NCI-H1092 treated with DMSO at 0.1 percent for 48 hours (cell line): ENCODE data around the gene LENG9.

ENCODE experiments used
- DNase-seq: peaks from one replicate; lab custom pipeline; 2025; lab: John Stamatoyannopoulos, UW

The LENG9 gene

DNA sequence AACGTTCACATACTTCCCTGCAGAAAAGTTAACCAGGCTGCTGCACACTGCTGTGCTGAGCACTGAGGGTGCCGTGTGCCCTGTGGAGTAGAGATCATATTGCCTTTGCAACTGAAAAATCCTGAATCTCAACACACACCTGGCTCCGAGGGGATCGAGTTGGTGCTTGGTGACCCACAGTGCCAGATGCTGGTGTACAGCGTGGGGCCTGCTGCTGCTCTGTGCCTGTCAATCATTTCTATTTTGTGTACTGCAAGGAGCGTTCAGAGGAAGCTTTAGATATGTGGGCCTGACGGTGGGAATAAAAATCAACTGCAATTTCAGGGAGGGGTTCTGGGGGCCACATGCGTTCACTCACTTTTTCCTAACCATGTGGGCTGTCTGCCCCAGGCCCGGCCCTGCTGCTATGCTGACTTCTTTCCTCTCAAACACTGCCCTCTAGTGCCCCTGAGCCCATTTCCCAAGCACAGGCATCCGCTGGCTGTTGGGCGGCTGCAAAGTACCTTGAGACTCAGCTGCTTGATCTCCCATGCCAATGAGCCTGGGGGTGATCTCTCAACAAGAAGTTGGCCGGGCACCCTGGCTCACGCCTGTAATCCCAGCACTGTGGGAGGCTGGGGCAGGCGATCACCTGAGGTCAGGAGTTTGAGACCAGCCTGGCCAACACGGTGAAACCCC, 24.3 kb downstream of the LENG9 start:
- DNase-seq: no peak

DNA sequence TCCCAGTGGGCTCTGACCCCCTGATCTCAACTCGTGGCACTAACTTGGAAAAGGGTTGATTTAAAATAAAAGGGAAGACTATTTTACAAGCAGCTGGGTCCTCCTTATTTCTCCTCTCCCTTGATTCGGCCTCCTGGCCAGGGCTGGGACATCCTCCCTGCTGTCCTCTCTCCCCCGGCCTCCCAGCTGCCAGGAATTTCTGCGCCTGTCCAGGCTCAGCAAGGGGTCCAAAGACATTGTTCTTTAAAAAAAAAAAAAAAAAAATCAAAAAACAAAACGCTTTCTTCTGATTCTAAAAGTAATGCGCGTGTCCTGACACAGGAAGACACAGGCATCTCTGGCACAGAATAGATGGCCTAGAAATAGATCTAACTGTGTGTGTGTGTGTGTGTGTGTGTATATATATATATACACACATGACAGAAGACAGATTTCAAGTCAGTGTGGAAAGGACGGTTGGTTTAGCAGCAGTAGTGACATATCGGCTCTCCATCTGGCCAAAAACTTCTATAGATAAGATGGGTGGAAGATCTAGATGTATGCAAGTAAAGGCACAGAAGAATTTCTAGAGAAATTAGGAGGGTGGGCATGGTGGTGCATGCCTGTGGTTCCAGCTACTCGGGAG, 26.8 kb downstream of the LENG9 start:
- DNase-seq: no peak

DNA sequence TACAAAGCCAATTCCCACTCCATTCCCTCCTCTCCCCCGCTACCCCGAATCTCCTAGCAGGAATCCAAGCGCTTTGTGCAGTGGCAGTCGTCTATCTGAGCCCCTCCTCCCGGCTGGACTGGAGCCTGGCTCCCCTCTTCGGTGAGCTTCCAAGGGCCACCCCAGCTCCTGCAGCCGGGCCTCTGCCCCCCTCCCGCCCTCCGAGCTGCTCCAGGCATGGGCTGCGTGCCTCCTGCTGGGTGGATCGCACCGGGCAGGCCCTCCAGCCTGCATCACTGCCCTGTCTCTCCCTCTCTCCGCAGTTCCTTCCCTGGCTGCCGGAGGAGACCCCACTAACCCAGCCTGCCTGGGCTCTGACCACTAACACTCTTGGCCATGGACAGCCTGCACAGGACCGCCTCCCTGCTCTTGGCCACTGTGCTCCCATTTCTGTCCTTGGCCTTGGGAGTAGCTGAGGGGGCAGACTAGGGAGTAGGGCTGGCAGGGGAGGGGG, 27.5 kb downstream of the LENG9 start:
- no peak for DNase-seq

DNA sequence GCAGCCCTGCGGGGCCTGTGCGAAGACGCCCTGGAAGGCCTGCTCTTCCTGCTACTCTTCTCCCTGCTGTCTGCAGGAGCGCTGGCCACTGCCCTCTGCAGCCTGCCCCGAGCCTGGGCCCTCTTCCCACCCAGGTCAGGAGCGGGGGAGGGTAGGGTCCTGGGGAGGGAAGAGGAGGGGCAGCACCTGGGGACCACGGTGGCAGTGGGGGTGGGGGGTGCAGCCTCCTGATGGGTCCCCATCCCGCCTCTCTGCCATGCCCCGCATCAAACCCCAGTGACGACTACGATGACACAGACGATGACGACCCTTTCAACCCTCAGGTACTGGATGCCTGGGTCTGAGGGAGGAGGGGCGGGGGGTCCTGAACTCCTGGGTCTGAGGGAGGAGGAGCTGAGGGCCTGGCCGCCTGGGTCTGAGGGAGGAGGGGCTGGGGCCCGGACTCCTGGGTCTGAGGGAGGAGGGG, 28.0 kb downstream of the LENG9 start:
- no peak for DNase-seq

DNA sequence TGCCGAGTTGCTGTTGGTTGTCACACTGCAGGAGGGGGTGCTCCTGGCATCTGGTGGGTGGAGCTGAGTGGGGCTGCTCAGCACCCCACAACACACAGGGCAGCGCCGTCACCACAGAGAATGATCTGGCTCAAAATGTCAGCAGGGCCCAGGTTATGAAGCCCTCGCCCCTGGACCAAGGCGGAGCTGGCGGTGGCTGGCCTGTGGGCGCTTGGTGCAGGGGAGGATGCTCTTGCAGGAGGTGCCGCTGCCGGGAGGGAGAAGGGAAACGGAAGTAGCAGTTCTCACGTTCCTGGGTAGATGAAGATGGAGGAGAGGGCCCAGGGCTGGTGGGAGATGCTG, 28.7 kb downstream of the LENG9 start:
- DNase-seq: no peak

DNA sequence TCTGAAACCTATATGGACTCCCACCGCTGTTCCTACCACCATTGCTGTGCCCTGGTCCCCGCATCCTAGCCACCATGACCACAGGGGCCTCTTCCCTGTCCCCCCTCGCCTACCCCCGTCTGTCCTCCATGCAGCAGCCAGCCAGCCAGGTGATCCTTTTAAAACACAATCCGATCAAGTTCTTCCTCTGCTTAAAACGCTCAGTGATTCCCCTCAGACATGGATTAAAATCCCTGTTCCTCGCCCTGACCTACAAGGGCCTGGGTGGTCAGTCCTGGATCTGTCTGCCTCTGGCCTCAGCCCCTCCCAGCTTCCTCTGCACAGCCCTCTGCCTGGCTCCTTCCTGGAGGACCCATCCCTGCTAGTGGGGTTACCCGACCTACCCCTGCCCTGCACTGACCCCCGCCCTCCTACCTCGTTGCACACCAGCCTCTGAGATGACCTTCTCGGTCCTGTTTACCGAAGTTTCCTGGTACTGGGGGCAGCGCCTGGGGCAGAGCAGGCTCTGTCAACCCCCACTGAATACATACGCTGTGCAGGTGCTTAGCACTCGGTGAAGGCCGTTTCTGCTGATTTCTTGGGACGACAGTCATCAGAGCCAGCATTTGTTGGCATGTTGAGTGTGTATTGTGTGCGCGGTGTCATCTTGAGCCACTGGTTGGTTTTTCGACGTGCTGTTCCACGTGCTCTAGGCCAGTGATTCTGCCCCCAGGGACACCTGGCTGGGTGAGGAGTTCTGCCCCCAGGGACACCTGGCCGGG, 29.3 kb downstream of the LENG9 start:
- no peak for DNase-seq

DNA sequence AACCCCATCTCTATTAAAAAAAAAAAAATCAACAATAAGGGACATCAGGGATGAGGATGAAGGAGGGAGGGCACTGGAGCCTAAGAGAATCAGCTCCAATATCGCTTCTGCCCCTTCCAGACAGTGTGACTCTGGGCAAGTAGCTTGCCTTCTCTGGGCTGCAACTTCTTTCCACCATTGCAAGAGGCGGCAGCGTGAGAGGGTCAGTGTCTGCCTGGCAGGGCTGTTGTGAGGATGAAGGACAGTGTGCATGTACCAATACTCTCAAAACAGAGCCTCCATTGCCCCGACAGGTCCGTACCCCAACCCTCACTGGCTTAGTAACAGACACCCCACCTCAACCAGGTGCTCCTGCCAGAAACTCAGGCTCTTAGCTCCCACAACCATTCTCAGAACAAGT, 29.9 kb downstream of the LENG9 start:
- DNase-seq: no peak

DNA sequence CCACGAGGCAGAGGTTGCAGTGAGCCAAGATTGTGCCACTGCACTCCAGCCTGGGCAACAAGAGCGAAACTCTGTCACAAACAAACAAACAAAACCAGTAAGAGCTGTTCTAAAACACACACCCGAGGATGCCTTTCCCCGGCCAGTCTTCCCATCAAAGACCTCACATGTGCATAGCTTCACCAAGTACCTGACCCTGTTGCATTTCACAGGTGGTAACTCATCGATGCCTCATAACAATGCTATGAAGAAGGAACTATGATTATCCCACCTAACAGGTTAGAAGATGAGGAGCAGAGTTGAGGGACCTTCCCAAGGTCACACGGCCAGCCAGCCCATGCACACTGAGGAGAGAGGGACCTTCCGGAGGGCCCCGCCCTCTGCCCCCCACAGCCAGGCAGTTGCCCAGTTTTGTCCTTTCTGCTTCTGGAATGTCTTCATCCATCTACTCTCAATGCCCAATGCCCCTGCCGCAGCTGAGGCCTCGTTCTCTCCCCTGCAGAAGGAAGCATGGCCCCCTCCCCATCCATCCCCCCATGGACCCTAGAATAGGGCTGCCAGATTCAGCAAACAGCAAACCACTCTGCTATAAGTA, 31.3 kb downstream of the LENG9 start:
- DNase-seq: no peak

DNA sequence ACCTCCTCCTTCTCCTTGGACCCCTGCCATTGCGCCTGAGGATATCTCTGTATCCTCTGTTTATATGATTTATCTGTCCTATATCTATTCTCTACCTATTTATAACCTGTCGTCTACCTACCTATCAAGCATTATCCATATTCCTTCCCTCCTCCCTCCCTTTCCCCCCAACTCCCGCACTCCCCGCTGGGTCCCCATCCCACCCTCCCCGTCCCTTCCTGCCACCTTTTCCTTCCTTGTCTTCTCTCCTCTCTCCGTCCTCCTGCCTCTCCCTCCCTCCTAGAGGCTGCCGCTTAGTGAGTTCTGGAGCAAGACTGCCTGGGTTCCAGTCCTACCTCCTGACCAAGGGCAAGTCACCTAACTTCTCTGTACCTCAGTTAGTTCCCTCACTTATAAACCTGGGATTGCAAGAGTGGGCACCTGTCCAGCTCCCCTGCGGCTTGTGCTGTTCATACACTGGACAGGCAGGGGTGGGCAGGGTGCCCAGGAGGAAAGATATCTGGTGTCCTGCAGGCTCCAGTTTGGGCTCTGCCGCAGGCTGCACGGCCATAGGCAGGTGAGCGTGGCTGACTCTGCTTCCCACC, 32.2 kb downstream of the LENG9 start:
- no peak for DNase-seq

DNA sequence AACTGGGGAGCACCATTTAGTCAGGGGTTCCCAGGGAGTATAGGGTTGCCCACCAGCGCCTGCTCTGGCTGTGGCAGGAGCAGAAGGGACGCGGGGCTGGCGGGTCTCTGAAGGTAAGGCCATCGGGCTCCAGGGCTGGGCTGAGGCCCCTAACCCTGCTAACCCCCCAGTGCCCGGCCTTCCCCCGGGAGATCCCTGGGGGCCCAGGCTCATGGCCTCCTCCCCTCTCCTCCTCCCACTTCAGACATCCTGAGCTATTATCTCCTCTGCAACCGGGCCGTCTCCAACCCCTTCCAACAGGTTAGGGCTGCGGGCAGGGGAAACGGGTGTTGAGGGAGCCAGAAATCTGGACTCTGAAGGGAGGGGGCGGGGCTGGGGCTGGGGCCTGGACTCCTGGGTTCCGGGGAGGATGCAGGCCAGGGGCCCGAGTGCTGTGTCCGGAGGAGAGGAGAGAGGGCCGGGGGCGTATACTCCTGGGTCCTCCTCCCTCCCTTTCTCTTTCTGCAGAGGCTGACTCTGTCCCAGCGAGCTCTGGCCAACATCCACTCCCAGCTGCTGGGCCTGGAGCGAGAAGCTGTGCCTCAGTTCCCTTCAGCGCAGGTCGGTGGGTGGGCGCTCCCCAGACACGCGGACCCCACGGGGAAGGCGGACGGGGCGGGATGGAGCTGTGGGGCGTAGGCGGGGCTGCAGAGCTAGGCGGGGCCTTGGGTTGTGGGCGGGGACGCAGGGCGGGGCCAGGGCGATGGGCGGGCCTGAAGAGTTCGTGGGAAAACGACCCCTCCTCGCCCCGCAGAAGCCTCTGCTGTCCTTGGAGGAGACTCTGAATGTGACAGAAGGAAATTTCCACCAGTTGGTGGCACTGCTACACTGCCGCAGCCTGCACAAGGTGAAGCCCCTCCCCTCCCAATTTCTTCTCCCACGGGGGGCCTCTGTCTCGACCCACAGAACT, 33.0 kb downstream of the LENG9 start:
- DNase-seq: peak; percentile 12

DNA sequence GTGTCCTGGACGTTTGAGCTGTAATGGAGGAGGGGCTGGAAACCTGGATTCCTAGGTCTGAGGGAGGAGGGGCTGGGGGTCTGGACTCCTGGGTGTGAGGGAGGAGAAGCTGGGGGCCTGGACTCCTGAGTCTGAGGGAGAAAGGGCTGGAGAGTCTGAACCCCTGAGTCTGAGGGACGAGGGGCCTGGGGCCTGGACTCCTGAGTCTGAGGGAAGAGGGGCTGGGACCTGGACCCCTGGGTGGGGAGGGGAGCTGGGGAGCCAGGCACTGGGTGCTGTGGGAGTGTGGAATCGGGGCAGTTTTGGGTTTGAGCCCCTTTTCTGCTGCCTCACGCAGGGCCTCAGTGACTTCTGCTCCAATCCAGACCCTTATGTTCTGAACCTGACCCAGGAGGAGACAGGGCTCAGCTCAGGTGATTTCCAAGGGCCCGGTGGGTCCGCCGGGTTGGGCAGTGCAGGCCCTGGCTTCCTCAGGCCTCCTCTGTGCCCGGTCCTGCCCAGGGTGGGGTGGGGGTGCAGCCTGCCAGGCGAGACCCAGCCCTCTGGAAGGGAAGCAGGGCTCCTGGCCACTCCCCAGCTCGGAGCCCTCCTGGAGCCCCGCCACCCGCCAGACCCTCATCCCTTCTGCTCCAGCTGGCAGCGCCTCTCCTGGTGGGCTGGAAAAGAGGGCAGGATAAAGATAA, 33.9 kb downstream of the LENG9 start:
- DNase-seq: no peak

DNA sequence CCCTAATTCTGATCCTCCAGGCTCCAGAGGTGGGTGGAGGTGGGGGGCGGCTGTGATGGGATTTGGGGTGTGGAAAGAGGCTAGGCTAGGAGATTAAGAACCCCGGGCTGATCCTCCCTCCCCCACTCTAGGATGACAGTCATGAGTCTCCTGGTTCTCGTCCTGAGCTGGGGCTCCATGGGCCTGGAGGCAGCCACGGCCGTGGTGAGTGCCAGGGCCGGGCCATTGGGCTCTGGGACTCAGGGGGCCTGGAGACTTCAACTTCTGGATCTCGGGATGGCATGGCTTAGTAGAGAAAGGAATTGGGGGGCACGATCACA, 34.4 kb downstream of the LENG9 start:
- no peak for DNase-seq

DNA sequence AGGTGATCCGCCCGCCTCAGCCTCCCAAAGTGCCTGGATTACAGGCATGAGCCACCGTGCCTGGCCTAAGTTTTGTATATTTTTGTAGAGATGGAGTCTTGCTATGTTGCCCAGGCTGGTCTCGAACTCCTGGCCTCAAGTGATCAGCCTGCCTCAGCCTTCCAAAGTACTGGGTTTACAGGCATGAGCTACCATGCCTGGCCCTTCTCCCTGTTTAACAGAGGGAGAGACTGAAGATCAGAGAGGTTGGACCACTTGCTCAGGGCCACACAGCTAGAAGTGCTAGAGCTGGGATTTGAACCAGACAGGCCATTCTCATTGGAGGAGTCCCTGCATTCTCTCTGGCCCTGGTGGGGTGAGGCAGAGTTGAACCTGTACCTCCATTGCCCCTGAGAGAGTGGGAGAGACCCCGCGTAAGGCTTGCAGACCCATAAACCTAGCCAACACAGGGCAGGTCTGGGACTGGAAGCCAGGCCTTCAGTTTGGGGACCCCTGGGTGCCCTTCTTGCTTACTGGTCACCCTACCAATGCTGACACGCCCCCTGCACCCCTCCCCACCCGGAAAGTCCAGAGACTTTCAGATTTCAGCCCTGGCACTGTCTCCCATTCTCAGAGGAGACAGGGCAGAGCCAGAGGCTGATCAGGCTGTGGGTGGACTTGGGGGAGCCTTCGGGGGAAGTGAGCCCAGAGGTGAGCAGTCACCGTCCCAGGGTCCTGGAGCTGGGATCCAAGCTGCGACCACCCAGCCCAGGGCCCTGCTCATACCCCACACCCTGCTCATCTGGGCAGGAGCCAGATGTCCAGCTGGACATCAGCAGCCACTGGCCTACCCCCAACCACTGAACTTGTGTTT, 35.0 kb downstream of the LENG9 start:
- DNase-seq: no peak

DNA sequence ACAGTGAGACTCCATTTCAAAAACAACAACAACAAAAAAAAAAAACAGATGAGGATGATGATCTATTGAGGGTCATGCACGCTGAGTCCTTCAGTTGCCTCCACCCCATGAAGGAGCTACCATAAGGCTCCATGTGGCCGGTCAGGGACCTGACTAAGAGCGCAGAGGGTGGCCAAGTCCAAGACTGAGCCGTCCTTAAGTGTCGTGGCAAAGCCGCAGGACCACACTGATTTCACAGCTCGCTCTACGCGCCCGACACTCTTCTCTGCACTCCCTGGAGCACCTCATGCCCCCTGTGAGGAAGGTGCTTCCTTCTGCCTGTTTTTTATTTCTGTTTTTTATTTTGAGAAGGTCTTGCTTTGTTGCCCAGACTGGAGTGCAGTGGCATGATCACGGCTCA, 36.0 kb downstream of the LENG9 start:
- no peak for DNase-seq

DNA sequence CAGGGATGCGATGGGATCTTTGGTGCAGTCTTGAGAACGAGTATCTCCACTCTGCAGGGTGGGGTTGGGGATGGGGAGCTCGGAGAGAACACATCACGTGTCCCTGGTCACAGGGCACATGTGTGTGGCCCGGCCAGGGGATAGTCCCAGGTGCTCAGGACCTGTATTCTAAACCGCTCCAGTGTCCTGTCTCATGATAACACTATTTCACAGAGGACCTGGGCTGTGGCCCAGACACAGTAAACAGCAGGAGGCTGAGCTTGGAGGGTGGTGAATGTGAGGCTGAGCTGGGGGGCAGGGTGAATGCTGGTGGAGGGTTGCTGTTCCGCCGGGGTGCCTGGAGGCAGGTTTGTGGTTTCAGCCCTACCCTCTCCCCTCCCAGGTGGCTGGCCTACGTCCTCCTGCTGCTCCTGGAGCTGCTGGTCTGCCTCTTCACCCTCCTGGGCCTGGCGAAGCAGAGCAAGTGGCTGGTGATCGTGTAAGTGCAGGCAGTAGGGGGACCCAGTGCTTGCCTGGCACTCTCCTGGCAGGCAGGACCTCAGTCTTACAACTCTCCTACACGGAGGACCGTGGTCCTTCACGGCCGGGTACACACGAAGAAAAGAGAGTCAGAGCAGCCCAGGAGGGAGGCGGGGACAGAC, 37.2 kb downstream of the LENG9 start:
- no peak for DNase-seq

DNA sequence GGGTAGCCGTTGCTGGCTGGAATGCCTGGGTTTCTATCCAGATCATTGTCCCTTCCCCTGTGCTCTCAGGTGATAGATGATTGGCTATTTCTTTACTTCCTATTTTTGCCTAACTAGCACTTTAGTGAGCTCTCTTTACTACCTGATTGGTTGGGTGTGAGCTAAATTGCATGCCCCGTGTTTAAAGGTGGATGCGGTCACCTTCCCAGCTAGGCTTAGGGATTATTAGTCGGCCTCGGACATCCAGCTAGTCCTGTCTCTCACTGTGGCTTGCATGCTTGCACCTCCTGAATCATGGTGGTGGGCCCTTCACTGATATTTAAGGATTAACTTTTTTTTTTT, 38.2 kb downstream of the LENG9 start:
- no peak for DNase-seq

DNA sequence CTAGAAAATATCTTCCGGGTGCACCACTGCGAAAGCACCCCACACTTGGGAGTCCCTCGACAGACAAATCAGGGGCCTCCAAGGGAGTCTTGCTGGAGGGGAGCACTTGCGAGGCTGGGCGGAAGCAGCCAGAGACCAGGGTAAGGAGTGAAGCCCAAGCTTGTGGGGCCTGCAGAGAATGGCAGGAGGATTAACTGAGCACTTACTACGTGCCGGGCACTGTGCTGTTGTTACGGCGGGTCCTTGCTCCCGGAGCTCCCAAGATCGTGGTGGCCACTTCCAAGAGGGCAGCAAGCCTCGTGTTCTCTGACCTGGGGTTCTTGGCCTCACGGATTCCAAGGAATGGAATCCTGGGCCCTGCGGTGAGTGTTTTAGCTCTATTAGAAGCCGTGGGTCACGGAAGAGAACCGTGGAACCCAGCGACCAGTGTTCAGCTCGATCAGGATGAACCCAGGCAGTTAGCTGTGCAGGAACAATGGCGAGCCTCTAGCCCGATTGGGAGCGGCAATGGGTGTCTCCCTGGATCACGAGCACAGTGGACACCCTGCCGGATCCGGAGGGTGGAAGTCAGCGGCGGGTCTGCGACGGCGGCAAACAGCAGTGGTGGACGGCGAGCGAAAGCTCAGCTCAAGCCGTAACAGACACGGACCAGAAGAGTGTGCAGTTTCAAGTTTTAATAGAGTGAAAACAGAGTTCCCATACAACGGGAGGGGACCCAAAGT, 38.8 kb downstream of the LENG9 start:
- no peak for DNase-seq

DNA sequence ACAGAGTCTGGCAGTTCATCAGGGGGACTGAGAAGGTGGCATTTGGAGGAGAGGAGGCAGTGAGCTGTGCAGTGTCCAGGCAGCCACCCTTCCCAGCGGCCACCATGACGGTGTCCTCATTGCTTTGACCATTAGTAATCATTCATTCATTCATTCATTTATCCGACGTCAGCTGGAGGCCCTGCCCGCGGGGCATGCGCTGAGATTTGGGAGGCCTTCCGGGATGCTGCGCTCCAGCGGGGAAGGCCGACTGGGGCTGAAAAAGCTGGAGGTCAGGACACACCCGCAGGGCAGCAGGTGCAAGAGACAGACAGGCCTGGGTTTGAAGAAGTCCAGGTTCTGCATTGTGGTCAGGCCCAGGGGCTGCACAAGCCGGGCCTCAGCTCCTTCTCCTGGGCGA, 39.4 kb downstream of the LENG9 start:
- no peak for DNase-seq

DNA sequence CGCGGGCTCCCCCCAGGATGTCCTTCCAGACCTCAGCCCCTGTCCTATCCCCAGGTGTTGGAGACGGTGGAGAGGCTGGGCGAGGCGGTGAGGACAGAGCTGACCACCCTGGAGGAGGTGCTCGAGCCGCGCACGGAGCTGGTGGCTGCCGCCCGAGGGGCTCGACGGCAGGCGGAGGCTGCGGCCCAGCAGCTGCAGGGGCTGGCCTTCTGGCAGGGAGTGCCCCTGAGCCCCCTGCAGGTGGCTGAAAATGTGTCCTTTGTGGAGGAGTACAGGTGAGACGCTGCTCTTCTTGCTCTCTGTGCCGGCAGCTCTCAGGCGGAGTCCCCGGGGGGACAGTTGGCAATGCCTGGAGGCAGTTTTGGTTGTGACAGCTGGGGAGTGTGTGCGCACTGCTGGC, 41.4 kb downstream of the LENG9 start:
- no peak for DNase-seq
